HG02571 (cell line): ENCODE results near the gene ADGRF1.
"Not testable (repeated sequence)": the region's sequence is repeated elsewhere in the genome, so short reads cannot be mapped to it uniquely, and the experiment has no call there.

ENCODE experiments used
- ATAC-seq: cut with Tn5 transposase; IDR thresholded peaks from one replicate; pipeline ENCODE4 v1.9.1; 2021; ENCODE audit warnings: mild to moderate bottlenecking, moderate library complexity; ENCODE audit not compliant: unreplicated experiment

Gene ADGRF1

GRCh38 chr6:47061309-47062300 is 19.5 kb upstream of the ADGRF1 start:
- no peak for ATAC-seq

GRCh38 chr6:47059216-47059885 is 17.2 kb upstream of the ADGRF1 start:
- no peak for ATAC-seq

- ATAC-seq: no peak
Observed at GRCh38 chr6:47057830-47058540, 15.9 kb upstream of the ADGRF1 start.

- ATAC-seq: no peak
Observed at GRCh38 chr6:47056832-47057231, 14.7 kb upstream of the ADGRF1 start.

- ATAC-seq: not testable (repeated sequence)
Observed at GRCh38 chr6:47054302-47054701, 12.2 kb upstream of the ADGRF1 start.

DNA sequence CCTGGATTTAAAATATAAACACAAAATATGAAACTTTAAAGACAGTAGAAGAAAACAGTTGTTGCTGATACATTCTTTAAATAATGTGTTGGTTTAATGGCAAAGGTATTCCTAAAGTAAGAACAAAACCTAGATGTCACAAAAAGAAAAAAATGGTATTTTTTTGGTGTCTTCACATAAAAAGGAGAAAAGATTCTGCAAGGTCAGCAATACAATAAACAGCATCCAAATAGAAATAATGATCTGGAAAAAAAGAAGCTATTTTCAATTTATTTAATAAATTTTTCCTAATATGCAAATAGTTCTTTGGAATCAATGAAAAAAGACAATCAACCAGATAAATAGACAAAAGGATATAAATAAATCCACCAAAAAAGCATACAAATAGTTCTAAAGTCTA is 6.5 kb upstream of the ADGRF1 start:
- no peak for ATAC-seq

GRCh38 chr6:47047479-47048407 is 5.6 kb upstream of the ADGRF1 start:
- ATAC-seq: no peak

GRCh38 chr6:47047097-47047478 is 5.0 kb upstream of the ADGRF1 start:
- ATAC-seq: no peak

DNA sequence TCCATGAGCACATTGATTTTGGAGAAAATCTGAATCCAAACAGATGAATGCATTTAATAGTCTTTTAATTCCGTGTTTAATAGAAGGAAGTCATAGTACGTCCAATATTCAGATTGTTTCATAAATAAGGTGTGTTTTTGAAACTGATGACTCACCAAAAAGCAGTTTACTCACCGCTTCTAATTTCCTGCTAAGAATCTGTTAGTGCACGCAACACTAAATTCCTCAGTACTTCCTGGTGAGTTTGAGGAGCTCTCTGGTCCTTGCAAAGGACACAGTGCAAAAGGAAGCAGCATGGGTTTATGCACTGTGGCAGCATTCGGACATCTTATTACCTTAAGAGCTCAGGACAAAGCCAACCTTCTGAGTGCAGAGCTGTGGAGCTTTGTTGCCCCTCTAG is 2.3 kb upstream of the ADGRF1 start:
- ATAC-seq: no peak

- ATAC-seq: no peak
Observed at GRCh38 chr6:47043286-47043685, 1.2 kb upstream of the ADGRF1 start.

DNA sequence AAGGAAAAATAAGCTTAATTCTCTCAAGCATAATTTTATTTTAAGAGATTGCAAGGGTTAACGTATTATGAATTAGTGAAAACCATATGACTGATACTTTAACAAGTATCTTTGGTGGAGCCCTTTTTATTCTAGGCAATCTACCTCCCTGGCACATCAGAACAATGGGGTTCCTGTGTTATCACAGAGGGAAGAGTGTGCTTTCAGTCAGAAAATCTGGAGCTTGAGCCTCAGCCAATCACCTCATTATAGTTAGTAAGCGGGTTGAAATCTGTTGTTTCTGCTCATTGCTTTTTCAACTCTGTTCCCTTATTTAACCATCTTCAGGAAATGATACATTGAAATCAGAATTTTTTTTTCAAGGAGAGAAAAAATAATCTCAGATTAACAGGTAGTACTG is 391 bp downstream of the ADGRF1 start:
- ATAC-seq: no peak

- no peak for ATAC-seq
Observed at GRCh38 chr6:47034926-47035325, 7.2 kb downstream of the ADGRF1 start.

DNA sequence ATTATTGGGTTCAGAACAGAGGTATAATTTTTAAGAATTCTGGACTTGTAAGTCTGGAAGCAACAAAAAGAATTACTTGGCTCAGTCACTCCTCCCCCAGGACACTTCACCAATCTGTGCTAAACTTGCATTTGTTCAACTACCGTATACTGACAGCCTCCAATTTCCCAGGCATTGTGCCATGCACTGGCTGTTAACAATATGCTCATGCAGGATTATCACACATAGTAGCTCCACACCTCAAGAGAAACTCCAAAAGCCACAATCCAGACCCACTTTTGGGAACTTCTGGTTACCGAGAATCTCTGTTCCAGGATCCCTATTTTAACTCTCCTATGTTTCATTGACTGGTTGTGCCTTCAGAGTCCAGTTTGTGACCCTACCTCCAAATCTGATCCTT is 7.7 kb downstream of the ADGRF1 start:
- ATAC-seq: no peak

GRCh38 chr6:47032974-47033765 is 9.0 kb downstream of the ADGRF1 start:
- no peak for ATAC-seq

- ATAC-seq: no peak
Observed at GRCh38 chr6:47031656-47032055, 10.5 kb downstream of the ADGRF1 start.

- no peak for ATAC-seq
Observed at GRCh38 chr6:47029865-47030561, 12.1 kb downstream of the ADGRF1 start.

DNA sequence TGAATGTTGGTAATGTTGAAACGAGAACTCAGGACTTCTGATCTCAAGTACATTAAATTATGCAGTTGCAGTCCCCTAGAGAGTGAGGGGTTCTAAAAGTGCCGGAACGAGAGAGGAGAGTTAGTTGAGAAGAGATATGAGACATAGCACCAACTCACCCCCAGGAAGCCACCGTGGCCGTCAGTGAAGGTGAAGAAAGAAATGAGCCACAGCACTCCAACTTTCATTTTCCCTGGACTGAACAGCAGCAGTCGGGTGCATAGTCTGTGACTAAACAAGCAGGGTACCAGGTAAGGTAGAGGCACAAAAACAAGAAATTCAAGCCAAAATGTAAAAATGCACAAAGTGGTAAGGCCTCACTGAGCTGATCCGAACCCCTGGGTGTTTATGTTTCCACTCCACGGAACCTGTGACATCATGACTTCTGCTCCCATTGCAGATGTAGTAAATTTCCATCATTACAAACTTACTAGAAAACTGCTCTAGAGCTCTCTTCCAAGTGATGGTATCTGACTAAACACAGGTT is 13.2 kb downstream of the ADGRF1 start:
- ATAC-seq: no peak

GRCh38 chr6:47027315-47027714 is 14.8 kb downstream of the ADGRF1 start:
- ATAC-seq: no peak

DNA sequence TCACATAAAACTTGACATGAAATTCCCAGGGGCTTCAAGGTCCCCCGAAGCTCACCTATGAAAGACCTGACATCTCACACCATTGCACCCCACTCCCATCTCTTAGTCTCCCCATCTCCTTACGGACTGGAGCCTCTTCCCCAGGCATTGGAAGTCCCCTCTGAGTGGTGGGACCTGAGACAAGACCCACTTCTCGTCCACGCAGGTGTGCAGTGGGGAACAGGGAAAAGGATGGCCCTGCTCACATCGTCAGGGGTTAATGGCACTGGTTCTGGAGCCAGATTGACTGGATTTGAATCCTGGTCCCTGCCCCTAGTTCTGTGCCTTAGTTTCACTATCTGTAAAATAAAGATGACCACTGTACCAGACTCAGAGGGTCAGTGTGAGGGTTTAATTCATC is 15.5 kb downstream of the ADGRF1 start:
- no peak for ATAC-seq
